Immature natural killer cell (primary cell): ENCODE results near the gene AKAP8. TPM values are rescaled to one million over a fixed set of nuclear protein-coding genes. Genes with fewer than 3 reads are reported as not detected.
"Not testable (repeated sequence)": the region's sequence is repeated elsewhere in the genome, so short reads cannot be mapped to it uniquely, and the experiment has no call there.

Experiments used
- DNase-seq, 3 donors: peaks; one replicate each; pipeline ENCODE4 v3.0.0; 2022; ENCODE audit warnings: mixed read lengths in 1 of 3
- H3K27ac Mint-ChIP-seq, 6 donors: one replicate each; pipeline ENCODE4 v1.8.0; 2020; ENCODE audit warnings: mixed read lengths in 6 of 6, mild to moderate bottlenecking in 5 of 6, inconsistent platforms in 4 of 6, moderate library complexity in 3 of 6
- H3K27me3 Mint-ChIP-seq, 3 donors: one replicate each; pipeline ENCODE4 v1.8.0; 2020 to 2021; ENCODE audit warnings: low read depth in 3 of 3, mild to moderate bottlenecking in 3 of 3, mixed read lengths in 3 of 3, moderate library complexity in 3 of 3, inconsistent platforms in 1 of 3
- H3K36me3 Mint-ChIP-seq, 3 donors: one replicate each; pipeline ENCODE4 v1.8.0; 2020; ENCODE audit warnings: mixed read lengths in 3 of 3, inconsistent platforms in 2 of 3, mild to moderate bottlenecking in 2 of 3
- H3K4me1 Mint-ChIP-seq, 2 donors: one replicate each; pipeline ENCODE4 v1.8.0; 2020; ENCODE audit warnings: inconsistent platforms in 2 of 2, mild to moderate bottlenecking in 2 of 2, mixed read lengths in 2 of 2, moderate library complexity in 1 of 2
- H3K4me3 Mint-ChIP-seq, 5 donors: one replicate each; pipeline ENCODE4 v1.8.0; 2020; ENCODE audit warnings: mild to moderate bottlenecking in 5 of 5, mixed read lengths in 5 of 5, inconsistent platforms in 3 of 5, moderate library complexity in 3 of 5
- H3K9me3 Mint-ChIP-seq, 6 donors: one replicate each; pipeline ENCODE4 v1.8.0; 2020; ENCODE audit warnings: mild to moderate bottlenecking in 6 of 6, mixed read lengths in 6 of 6, inconsistent platforms in 4 of 6, moderate library complexity in 3 of 6
- polyA plus RNA-seq, 3 donors: library from polyadenylated mRNA; unstranded; fragments of 300-500 nt; fragmentation: Illumina TruSeq; gene quantifications; one replicate each; pipeline ENCODE4 v1.2.3, GENCODE V29; 2021

Gene AKAP8
- polyA plus RNA-seq, 3 donors from 2014 or later: 7.8 to 21.9 (median 11.1) TPM

GRCh38 chr19:15419413-15420025, 39.9 kb upstream of the AKAP8 start:
- H3K4me1 Mint-ChIP-seq: peaks cover 41 to 46% of the 10 kb centered on the region in 2 donors
- peaks cover 4 to 7% (median 6%) of the 10 kb centered on the region in 3 donors for H3K27me3 Mint-ChIP-seq
- H3K9me3 Mint-ChIP-seq: no peaks in the 10 kb centered on the region

GRCh38 chr19:15418579-15419412, 39.2 kb upstream of the AKAP8 start, which contains the start of gene AKAP8L:
AKAP8L (minus strand) TSS chr19:15418988; CDS start chr19:15418923, 65 bp downstream.
- Mint-ChIP-seq H3K4me3 (peak within 1 kb of the TSS; percentile 99 to 100 (median 100)), H3K9me3 (no peaks in the 10 kb centered on the region), H3K36me3 (peaks cover 5 to 16% (median 10%) of the 10 kb centered on the region in 3 donors), H3K4me1 (peaks cover 41 to 48% of the 10 kb centered on the region in 2 donors), H3K27me3 (peaks cover 4 to 7% (median 6%) of the 10 kb centered on the region in 3 donors), H3K27ac (peak within 1 kb of the TSS; percentile 92 to 99 (median 96))
- DNase-seq: peak; percentile 99

More at GRCh38 chr19:15419413-15420025, 39.9 kb upstream of the AKAP8 start:
- Mint-ChIP-seq H3K36me3 (peaks cover 5 to 16% (median 11%) of the 10 kb centered on the region in 3 donors), H3K27ac (peak overlapping the region in 5 of 6 donors; percentile 52 to 93 (median 68)), H3K4me3 (peak overlapping the region; percentile 99 to 100 (median 100))
- no peak for DNase-seq

GRCh38 chr19:15418231-15418578, 38.6 kb upstream of the AKAP8 start:
- Mint-ChIP-seq H3K27ac (peak overlapping the region; percentile 75 to 99 (median 91)), H3K36me3 (peaks cover 0 to 12% (median 5%) of the 10 kb centered on the region in 3 donors), H3K9me3 (no peaks in the 10 kb centered on the region), H3K27me3 (peaks cover 4 to 7% (median 6%) of the 10 kb centered on the region in 3 donors), H3K4me1 (peaks cover 45 to 54% of the 10 kb centered on the region in 2 donors), H3K4me3 (peak overlapping the region; percentile 99 to 100 (median 100))
- no peak for DNase-seq

GRCh38 chr19:15417699-15418098, 38.1 kb upstream of the AKAP8 start:
- no peaks in the 10 kb centered on the region for H3K9me3 Mint-ChIP-seq
- peak overlapping the region; percentile 75 to 99 (median 91) for H3K27ac Mint-ChIP-seq
- peak overlapping the region; percentile 99 to 100 (median 100) for H3K4me3 Mint-ChIP-seq
- peaks cover 4 to 7% (median 6%) of the 10 kb centered on the region in 3 donors for H3K27me3 Mint-ChIP-seq
- no peak for DNase-seq
- H3K4me1 Mint-ChIP-seq: peaks cover 50 to 59% of the 10 kb centered on the region in 2 donors
- peaks cover 0 to 7% (median 1%) of the 10 kb centered on the region in 3 donors for H3K36me3 Mint-ChIP-seq

GRCh38 chr19:15412832-15413231, 33.2 kb upstream of the AKAP8 start:
- DNase-seq: no peak
- H3K4me3 Mint-ChIP-seq: peak overlapping the region in 1 of 5 donors; percentile 18

GRCh38 chr19:15411351-15411750, 31.8 kb upstream of the AKAP8 start:
- not testable (repeated sequence) for H3K27ac Mint-ChIP-seq, H3K36me3 Mint-ChIP-seq, H3K9me3 Mint-ChIP-seq, DNase-seq, H3K4me3 Mint-ChIP-seq, H3K27me3 Mint-ChIP-seq
- H3K4me1 Mint-ChIP-seq: peaks cover 34 to 49% of the 10 kb centered on the region in 2 donors

More at GRCh38 chr19:15412832-15413231, 33.2 kb upstream of the AKAP8 start:
- peaks cover 39 to 49% of the 10 kb centered on the region in 2 donors for H3K4me1 Mint-ChIP-seq
- H3K27ac Mint-ChIP-seq: peak overlapping the region in 5 of 6 donors; percentile 3 to 62 (median 44)
- peaks cover 0 to 3% (median 0%) of the 10 kb centered on the region in 3 donors for H3K36me3 Mint-ChIP-seq
- H3K27me3 Mint-ChIP-seq: no peaks in the 10 kb centered on the region
- no peaks in the 10 kb centered on the region for H3K9me3 Mint-ChIP-seq

- H3K4me1 Mint-ChIP-seq: peaks cover 35 to 57% of the 10 kb centered on the region in 2 donors
- no peaks in the 10 kb centered on the region for H3K9me3 Mint-ChIP-seq
- H3K27ac Mint-ChIP-seq: peak overlapping the region in 3 of 6 donors; percentile 21 to 73 (median 66)
- H3K4me3 Mint-ChIP-seq: peak overlapping the region in 1 of 5 donors; percentile 23
- no peak for DNase-seq
- peaks cover 0 to 4% (median 2%) of the 10 kb centered on the region in 3 donors for H3K27me3 Mint-ChIP-seq
- peaks cover 0 to 3% (median 0%) of the 10 kb centered on the region in 3 donors for H3K36me3 Mint-ChIP-seq
These were observed 25.2 kb upstream of the AKAP8 start for GRCh38 chr19:15404780-15405211.

- no peaks in the 10 kb centered on the region for H3K9me3 Mint-ChIP-seq
- peaks cover 0 to 4% (median 2%) of the 10 kb centered on the region in 3 donors for H3K27me3 Mint-ChIP-seq
- peak overlapping the region in 1 of 5 donors; percentile 23 for H3K4me3 Mint-ChIP-seq
- no peak for DNase-seq
- H3K36me3 Mint-ChIP-seq: peaks cover 0 to 3% (median 0%) of the 10 kb centered on the region in 3 donors
- H3K4me1 Mint-ChIP-seq: peaks cover 35 to 53% of the 10 kb centered on the region in 2 donors
- H3K27ac Mint-ChIP-seq: peak overlapping the region in 3 of 6 donors; percentile 21 to 73 (median 62)
These were observed 24.7 kb upstream of the AKAP8 start for GRCh38 chr19:15404097-15404779.

- no peaks in the 10 kb centered on the region for H3K36me3 Mint-ChIP-seq
- peaks cover 33 to 46% of the 10 kb centered on the region in 2 donors for H3K4me1 Mint-ChIP-seq
- H3K9me3 Mint-ChIP-seq: no peaks in the 10 kb centered on the region
- DNase-seq: no peak
- no peak overlapping the region for H3K27ac Mint-ChIP-seq
- H3K4me3 Mint-ChIP-seq: no peak overlapping the region
- H3K27me3 Mint-ChIP-seq: peaks cover 0 to 4% (median 2%) of the 10 kb centered on the region in 3 donors
These were observed 23.6 kb upstream of the AKAP8 start for GRCh38 chr19:15403151-15403531.

- H3K4me3 Mint-ChIP-seq: no peak overlapping the region
- peaks cover under 1 to 4% (median 2%) of the 10 kb centered on the region in 3 donors for H3K27me3 Mint-ChIP-seq
- no peaks in the 10 kb centered on the region for H3K9me3 Mint-ChIP-seq
- DNase-seq: no peak
- H3K36me3 Mint-ChIP-seq: peaks cover under 1 to 1% (median under 1%) of the 10 kb centered on the region in 3 donors
- peak overlapping the region in 1 of 6 donors; percentile 24 for H3K27ac Mint-ChIP-seq
- peaks cover 29 to 41% of the 10 kb centered on the region in 2 donors for H3K4me1 Mint-ChIP-seq
These were observed 23.0 kb upstream of the AKAP8 start for GRCh38 chr19:15402411-15403150.

- no peak for DNase-seq
- Mint-ChIP-seq H3K27ac (no peak overlapping the region), H3K9me3 (no peaks in the 10 kb centered on the region), H3K4me1 (peaks cover 22 to 28% of the 10 kb centered on the region in 2 donors), H3K36me3 (peaks cover 5 to 14% (median 6%) of the 10 kb centered on the region in 3 donors), H3K27me3 (peaks cover 2 to 3% (median 2%) of the 10 kb centered on the region in 3 donors), H3K4me3 (no peak overlapping the region)
These were observed 21.8 kb upstream of the AKAP8 start for GRCh38 chr19:15401397-15401710.

GRCh38 chr19:15400521-15401396, 21.2 kb upstream of the AKAP8 start:
- H3K36me3 Mint-ChIP-seq: peaks cover 5 to 18% (median 11%) of the 10 kb centered on the region in 3 donors
- no peak overlapping the region for H3K4me3 Mint-ChIP-seq
- H3K9me3 Mint-ChIP-seq: no peaks in the 10 kb centered on the region
- H3K27ac Mint-ChIP-seq: no peak overlapping the region
- DNase-seq: no peak
- peaks cover 18 to 23% of the 10 kb centered on the region in 2 donors for H3K4me1 Mint-ChIP-seq
- H3K27me3 Mint-ChIP-seq: peaks cover 0 to 4% (median 2%) of the 10 kb centered on the region in 3 donors
